ENCODE measurements around the gene EDNRB. TPM values are rescaled to one million over a fixed set of nuclear protein-coding genes. Genes with fewer than 3 reads are reported as not detected.

The EDNRB gene
- total RNA-seq, 1 experiment from 2014 or later, result 55.8 TPM

- no peak for TF ChIP-seq AR (CRISPR knock-in tag; IDR thresholded peaks at IDR 0.05)
- no peak for TF ChIP-seq TEAD1 (CRISPR knock-in tag; IDR thresholded peaks at IDR 0.05)
- TF ChIP-seq CREM (CRISPR knock-in tag; IDR thresholded peaks at IDR 0.05), result no peak
Observed at GRCh38 chr13:77908531-77908930, 10.1 kb downstream of the EDNRB start (continued).

- H3K27ac Mint-ChIP-seq, result peak overlapping the region; percentile 32; the same call in 1 of the 2 replicates
- ChIA-PET CTCF (interaction anchor here (1.0 kb wide), 1 partner anchor 11 kb away, joined by 3 read pairs; the partner anchor contains the start of gene EDNRB), POLR2A (no interaction called here)
- H3K4me1 Mint-ChIP-seq, result peaks cover 39% of the 10 kb centered on the region
- H3K9me3 Mint-ChIP-seq, result peaks cover 28% of the 10 kb centered on the region
- H3K36me3 Mint-ChIP-seq, result peaks cover 72% of the 10 kb centered on the region
- ATAC-seq (no peak), DNase-seq (ENCODE audit: low spot score) (no peak)
- TF ChIP-seq, protein P1, sequence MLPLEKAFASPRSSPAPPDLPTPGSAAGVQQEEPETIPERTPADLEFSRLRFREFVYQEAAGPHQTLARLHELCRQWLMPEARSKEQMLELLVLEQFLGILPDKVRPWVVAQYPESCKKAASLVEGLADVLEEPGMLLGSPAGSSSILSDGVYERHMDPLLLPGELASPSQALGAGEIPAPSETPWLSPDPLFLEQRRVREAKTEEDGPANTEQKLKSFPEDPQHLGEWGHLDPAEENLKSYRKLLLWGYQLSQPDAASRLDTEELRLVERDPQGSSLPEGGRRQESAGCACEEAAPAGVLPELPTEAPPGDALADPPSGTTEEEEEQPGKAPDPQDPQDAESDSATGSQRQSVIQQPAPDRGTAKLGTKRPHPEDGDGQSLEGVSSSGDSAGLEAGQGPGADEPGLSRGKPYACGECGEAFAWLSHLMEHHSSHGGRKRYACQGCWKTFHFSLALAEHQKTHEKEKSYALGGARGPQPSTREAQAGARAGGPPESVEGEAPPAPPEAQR (CRISPR knock-in tag; IDR thresholded peaks at IDR 0.05), result no peak
- TF ChIP-seq, protein P2, sequence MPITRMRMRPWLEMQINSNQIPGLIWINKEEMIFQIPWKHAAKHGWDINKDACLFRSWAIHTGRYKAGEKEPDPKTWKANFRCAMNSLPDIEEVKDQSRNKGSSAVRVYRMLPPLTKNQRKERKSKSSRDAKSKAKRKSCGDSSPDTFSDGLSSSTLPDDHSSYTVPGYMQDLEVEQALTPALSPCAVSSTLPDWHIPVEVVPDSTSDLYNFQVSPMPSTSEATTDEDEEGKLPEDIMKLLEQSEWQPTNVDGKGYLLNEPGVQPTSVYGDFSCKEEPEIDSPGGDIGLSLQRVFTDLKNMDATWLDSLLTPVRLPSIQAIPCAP (CRISPR knock-in tag; IDR thresholded peaks at IDR 0.05), result no peak
- TF ChIP-seq, protein P3, sequence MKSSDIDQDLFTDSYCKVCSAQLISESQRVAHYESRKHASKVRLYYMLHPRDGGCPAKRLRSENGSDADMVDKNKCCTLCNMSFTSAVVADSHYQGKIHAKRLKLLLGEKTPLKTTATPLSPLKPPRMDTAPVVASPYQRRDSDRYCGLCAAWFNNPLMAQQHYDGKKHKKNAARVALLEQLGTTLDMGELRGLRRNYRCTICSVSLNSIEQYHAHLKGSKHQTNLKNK (CRISPR knock-in tag; IDR thresholded peaks at IDR 0.05), result no peak
- no peak for TF ChIP-seq SOX15 (CRISPR knock-in tag; IDR thresholded peaks at IDR 0.05)
- TF ChIP-seq, protein P4, sequence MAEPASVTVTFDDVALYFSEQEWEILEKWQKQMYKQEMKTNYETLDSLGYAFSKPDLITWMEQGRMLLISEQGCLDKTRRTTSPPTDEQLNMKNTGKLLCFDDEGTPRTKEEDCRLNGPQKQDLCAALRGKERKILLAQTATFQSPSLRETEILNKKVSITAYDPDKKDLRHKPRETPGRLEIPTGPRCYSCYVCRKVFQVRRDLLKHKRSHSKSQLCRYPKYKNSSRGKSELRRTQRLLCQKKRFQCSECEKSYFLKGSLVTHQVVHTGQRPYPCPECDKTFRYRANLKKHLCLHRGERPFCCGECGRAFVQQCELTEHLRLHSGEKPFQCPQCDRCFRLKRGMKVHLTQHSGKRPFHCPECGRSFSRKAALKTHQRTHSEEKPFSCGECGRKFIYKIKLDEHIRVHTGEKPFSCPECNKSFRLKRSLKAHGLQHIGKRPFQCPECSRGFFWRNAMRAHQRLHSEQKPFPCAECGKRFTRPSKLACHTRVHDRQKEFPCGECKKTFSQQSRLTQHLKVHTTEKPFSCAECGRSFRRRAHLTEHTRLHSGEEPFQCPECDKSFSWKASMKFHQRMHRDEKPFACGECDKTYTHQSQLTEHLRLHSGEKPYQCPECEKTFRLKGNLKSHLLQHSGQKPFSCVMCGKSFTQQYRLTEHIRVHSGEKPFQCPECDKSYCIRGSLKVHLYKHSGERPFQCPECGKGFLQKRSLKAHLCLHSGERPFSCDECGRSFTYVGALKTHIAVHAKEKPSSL (CRISPR knock-in tag; conservative IDR thresholded peaks at IDR 0.05), result no peak
- TF ChIP-seq ZNF396 (CRISPR knock-in tag; IDR thresholded peaks at IDR 0.05; ENCODE audit: borderline replicate concordance), result no peak
- TF ChIP-seq ZNF121 (CRISPR knock-in tag; IDR thresholded peaks at IDR 0.05), result no peak
- TF ChIP-seq, protein P5, sequence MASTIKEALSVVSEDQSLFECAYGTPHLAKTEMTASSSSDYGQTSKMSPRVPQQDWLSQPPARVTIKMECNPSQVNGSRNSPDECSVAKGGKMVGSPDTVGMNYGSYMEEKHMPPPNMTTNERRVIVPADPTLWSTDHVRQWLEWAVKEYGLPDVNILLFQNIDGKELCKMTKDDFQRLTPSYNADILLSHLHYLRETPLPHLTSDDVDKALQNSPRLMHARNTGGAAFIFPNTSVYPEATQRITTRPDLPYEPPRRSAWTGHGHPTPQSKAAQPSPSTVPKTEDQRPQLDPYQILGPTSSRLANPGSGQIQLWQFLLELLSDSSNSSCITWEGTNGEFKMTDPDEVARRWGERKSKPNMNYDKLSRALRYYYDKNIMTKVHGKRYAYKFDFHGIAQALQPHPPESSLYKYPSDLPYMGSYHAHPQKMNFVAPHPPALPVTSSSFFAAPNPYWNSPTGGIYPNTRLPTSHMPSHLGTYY (CRISPR knock-in tag; IDR thresholded peaks at IDR 0.05), result no peak
- TF ChIP-seq HMGA2 (CRISPR knock-in tag; IDR thresholded peaks at IDR 0.05), result no peak
- TF ChIP-seq FOXK1 (CRISPR knock-in tag; IDR thresholded peaks at IDR 0.05), result no peak
- TF ChIP-seq ZNF263 (CRISPR knock-in tag; IDR thresholded peaks at IDR 0.05; ENCODE audit: low read depth), result no peak
- no peak for TF ChIP-seq ESRRA (CRISPR knock-in tag; IDR thresholded peaks at IDR 0.05; ENCODE audit: borderline replicate concordance)
- TF ChIP-seq ZNF512 (CRISPR knock-in tag; IDR thresholded peaks at IDR 0.05; ENCODE audit: borderline replicate concordance), result no peak
- H3K4me3 Mint-ChIP-seq, result no peak overlapping the region
- no peaks in the 10 kb centered on the region for H3K27me3 Mint-ChIP-seq (ENCODE audit: low read depth)
Observed at GRCh38 chr13:77907666-77908341, 10.8 kb downstream of the EDNRB start.

Data from WTC11 (cell line).